GM18526 (cell line): ENCODE measurements around the gene RPL10.

Experiments used
- POLR2A ChIP-seq: IDR thresholded peaks from 3 replicates; pipeline ENCODE4 v1.6.1; 2011; ENCODE audit not compliant: insufficient read length; ENCODE audit errors: extremely low read depth

The RPL10 gene

GRCh38 chrX:154432210-154432609 lies 34.0 kb downstream of the RPL10 start:
- no peak for TF ChIP-seq POLR2A

- TF ChIP-seq POLR2A: no peak
These were observed 35.4 kb downstream of the RPL10 start for GRCh38 chrX:154433605-154434004.

- no peak for TF ChIP-seq POLR2A
These were observed 36.4 kb downstream of the RPL10 start for GRCh38 chrX:154434394-154435168.

- no peak for TF ChIP-seq POLR2A
These were observed 37.1 kb downstream of the RPL10 start for GRCh38 chrX:154435171-154435733.

GRCh38 chrX:154436374-154436982 lies 38.3 kb downstream of the RPL10 start:
- no peak for TF ChIP-seq POLR2A

- TF ChIP-seq POLR2A: peak; percentile 27
These were observed 39.0 kb downstream of the RPL10 start, which contains the start of gene GDI1 for GRCh38 chrX:154436983-154437752. Gene GDI1, plus strand, starts transcription at chrX:154437154. Its CDS starts 101 bp downstream, at chrX:154437255.

- TF ChIP-seq POLR2A: no peak
These were observed 40.1 kb downstream of the RPL10 start for GRCh38 chrX:154437971-154438893.

GRCh38 chrX:154439841-154440240 lies 41.7 kb downstream of the RPL10 start:
- TF ChIP-seq POLR2A: no peak

GRCh38 chrX:154440623-154441357 lies 42.6 kb downstream of the RPL10 start:
- TF ChIP-seq POLR2A: no peak

GRCh38 chrX:154441564-154441963 lies 43.4 kb downstream of the RPL10 start:
- TF ChIP-seq POLR2A: no peak

GRCh38 chrX:154441984-154442707 lies 44.0 kb downstream of the RPL10 start:
- no peak for TF ChIP-seq POLR2A

- no peak for TF ChIP-seq POLR2A
These were observed 45.3 kb downstream of the RPL10 start for GRCh38 chrX:154443479-154443910.
